ENCODE results near the gene TCF19. TPM values are rescaled to one million over a fixed set of nuclear protein-coding genes. Genes with fewer than 3 reads are reported as not detected.
"Not testable (repeated sequence)": the region's sequence is repeated elsewhere in the genome, so short reads cannot be mapped to it uniquely, and the experiment has no call there.

The TCF19 gene
- total RNA-seq, 1 experiment from 2014 or later, result 15.0 TPM

- Histone ChIP-seq H3K27ac (ENCODE audit: insufficient read length, low read depth, low read length) (no peak overlapping the region), H2BK15ac (ENCODE audit: low read depth, low read length) (no peak overlapping the region), H4K91ac (ENCODE audit: insufficient read length, low read depth, low read length) (no peak overlapping the region), H3T11ph (ENCODE audit: low read length) (no peak overlapping the region), H4K5ac (ENCODE audit: insufficient read length, low read depth, low read length) (no peak overlapping the region), H4K20me1 (ENCODE audit: control insufficient read depth, insufficient read depth, insufficient read length) (no peaks in the 10 kb centered on the region), H2AK5ac (ENCODE audit: insufficient read length, low read length) (no peak overlapping the region), H3K18ac (ENCODE audit: insufficient read length, low read depth, low read length) (no peak overlapping the region), H3K4ac (ENCODE audit: low read depth, low read length) (no peak overlapping the region), H2BK120ac (ENCODE audit: low read depth, low read length, poor library complexity, severe bottlenecking) (no peak overlapping the region), H3K79me1 (ENCODE audit: insufficient read depth, low read depth, low read length, poor library complexity, severe bottlenecking) (no peaks in the 10 kb centered on the region), H3K14ac (ENCODE audit: insufficient read depth, low read length) (no peak overlapping the region), H2BK5ac (ENCODE audit: insufficient read length, low read length) (no peak overlapping the region), H2BK20ac (ENCODE audit: low read depth, low read length, poor library complexity, severe bottlenecking) (no peak overlapping the region), H2AFZ (ENCODE audit: low read length) (peak overlapping the region; percentile 18), H2BK12ac (ENCODE audit: insufficient read length, low read depth, low read length) (no peak overlapping the region), H3K27me3 (ENCODE audit: insufficient read depth, low read length) (no peaks in the 10 kb centered on the region), H3K79me2 (ENCODE audit: insufficient read depth, low read length) (no peaks in the 10 kb centered on the region), H3K4me1 (ENCODE audit: insufficient read depth, low read length) (peaks cover 3% of the 10 kb centered on the region; the same call in 1 of the 2 replicates), H3K56ac (ENCODE audit: insufficient read length, low read depth, low read length) (no peak overlapping the region), H3K9ac (ENCODE audit: extremely low read depth, insufficient read length, low read length) (no peak overlapping the region), H3K4me2 (ENCODE audit: insufficient read depth, insufficient read length, low read length) (peak overlapping the region; percentile 41), H3K23ac (ENCODE audit: insufficient read length, low read depth, low read length) (no peak overlapping the region), H4K8ac (replicated peaks; ENCODE audit: insufficient read length, low read depth, low read length) (no peak overlapping the region), H3K9me3 (ENCODE audit: control insufficient read depth, low read depth, low read length) (no peaks in the 10 kb centered on the region), H3K23me2 (ENCODE audit: insufficient read length, low read depth, low read length, poor library complexity, severe bottlenecking) (peaks cover 7% of the 10 kb centered on the region)
- H3K4me3 Mint-ChIP-seq, result peak overlapping the region; percentile 75 to 82
- WGBS (ENCODE audit: extremely low coverage, insufficient read length, low lambda C conversion rate), result no CpG with 5 or more reads among the region's 45 CpGs
- TF ChIP-seq CTCF (conservative IDR thresholded peaks at IDR 0.05), result no peak
- DNase-seq, result peak; percentile 65
- no peaks in the 10 kb centered on the region; the same call in 1 of the 2 replicates for H3K27me3 Mint-ChIP-seq (ENCODE audit: low read depth)
- peaks cover 9 to 25% (median 13%) of the 10 kb centered on the region in 3 experiments for H3K36me3 Mint-ChIP-seq (ENCODE audit: insufficient read depth in 1 of 3, low read depth in 3 of 3)
- H3K4me1 Mint-ChIP-seq, result peaks cover 12 to 13% of the 10 kb centered on the region in 2 experiments
- peaks cover 11 to 13% of the 10 kb centered on the region in 2 experiments for H3K9me3 Mint-ChIP-seq
- H3K27ac Mint-ChIP-seq, result peak overlapping the region in 1 of 3 experiments; percentile 81; a peak in 2 of 7 replicates
These were observed 39.3 kb downstream of the TCF19 start for GRCh38 chr6:31197559-31198305.

GRCh38 chr6:31199105-31199452 is 40.7 kb downstream of the TCF19 start:
- H3K27ac ChIP-seq (ENCODE audit: insufficient read length, low read depth, low read length); H3K14ac ChIP-seq (ENCODE audit: insufficient read depth, low read length); H2AFZ ChIP-seq (ENCODE audit: low read length); H4K5ac ChIP-seq (ENCODE audit: insufficient read length, low read depth, low read length); H3K23me2 ChIP-seq (ENCODE audit: insufficient read length, low read depth, low read length, poor library complexity, severe bottlenecking); H3K18ac ChIP-seq (ENCODE audit: insufficient read length, low read depth, low read length); H3K4ac ChIP-seq (ENCODE audit: low read depth, low read length); H2BK5ac ChIP-seq (ENCODE audit: insufficient read length, low read length); H3K79me2 ChIP-seq (ENCODE audit: insufficient read depth, low read length); H2BK120ac ChIP-seq (ENCODE audit: low read depth, low read length, poor library complexity, severe bottlenecking); H2BK12ac ChIP-seq (ENCODE audit: insufficient read length, low read depth, low read length); H3K4me3 Mint-ChIP-seq; H3K27me3 ChIP-seq (ENCODE audit: insufficient read depth, low read length); DNase-seq; H4K91ac ChIP-seq (ENCODE audit: insufficient read length, low read depth, low read length); H3K9ac ChIP-seq (ENCODE audit: extremely low read depth, insufficient read length, low read length); H2BK15ac ChIP-seq (ENCODE audit: low read depth, low read length); H3K56ac ChIP-seq (ENCODE audit: insufficient read length, low read depth, low read length); H3K23ac ChIP-seq (ENCODE audit: insufficient read length, low read depth, low read length); H3K4me2 ChIP-seq (ENCODE audit: insufficient read depth, insufficient read length, low read length); H3K27me3 Mint-ChIP-seq (ENCODE audit: low read depth); H4K20me1 ChIP-seq (ENCODE audit: control insufficient read depth, insufficient read depth, insufficient read length); H3K27ac Mint-ChIP-seq; H4K8ac ChIP-seq (replicated peaks; ENCODE audit: insufficient read length, low read depth, low read length); H3K79me1 ChIP-seq (ENCODE audit: insufficient read depth, low read depth, low read length, poor library complexity, severe bottlenecking); H2BK20ac ChIP-seq (ENCODE audit: low read depth, low read length, poor library complexity, severe bottlenecking); H3T11ph ChIP-seq (ENCODE audit: low read length); H3K9me3 ChIP-seq (ENCODE audit: control insufficient read depth, low read depth, low read length); H2AK5ac ChIP-seq (ENCODE audit: insufficient read length, low read length): not testable (repeated sequence)
- no CpG with 5 or more reads among the region's 4 CpGs for WGBS (ENCODE audit: extremely low coverage, insufficient read length, low lambda C conversion rate)
- peaks cover 11 to 13% of the 10 kb centered on the region in 2 experiments for H3K9me3 Mint-ChIP-seq
- peaks cover 13% of the 10 kb centered on the region; the same call in 1 of the 2 replicates for H3K4me1 ChIP-seq (ENCODE audit: insufficient read depth, low read length)
- peaks cover 26% of the 10 kb centered on the region in 2 experiments for H3K4me1 Mint-ChIP-seq
- peaks cover 9 to 25% (median 13%) of the 10 kb centered on the region in 3 experiments for H3K36me3 Mint-ChIP-seq (ENCODE audit: insufficient read depth in 1 of 3, low read depth in 3 of 3)

All from H9 (cell line).